HG02588 (cell line): ENCODE results near the gene PDCD1.
"Not testable (repeated sequence)": the region's sequence is repeated elsewhere in the genome, so short reads cannot be mapped to it uniquely, and the experiment has no call there.

Experiments used
- ATAC-seq: cut with Tn5 transposase; IDR thresholded peaks from one replicate; pipeline ENCODE4 v1.9.1; 2021; ENCODE audit warnings: mild to moderate bottlenecking, moderate library complexity; ENCODE audit not compliant: unreplicated experiment

Gene PDCD1

GRCh38 chr2:241802421-241803318, 56.0 kb downstream of the PDCD1 start:
- ATAC-seq = no peak

GRCh38 chr2:241801611-241802420, 56.9 kb downstream of the PDCD1 start:
- no peak for ATAC-seq

- ATAC-seq = not testable (repeated sequence)
Measured at GRCh38 chr2:241800198-241800903, 58.3 kb downstream of the PDCD1 start.
